GOT3 (cell line): ENCODE measurements around the gene SGK2.
"Not testable (repeated sequence)": the region's sequence is repeated elsewhere in the genome, so short reads cannot be mapped to it uniquely, and the experiment has no call there.

ENCODE experiments used
- DNase-seq: peaks from one replicate; lab custom pipeline; 2025; ENCODE audit warnings: mixed read lengths; lab: John Stamatoyannopoulos, UW

SGK2 gene

GRCh38 chr20:43563429-43563828 is 4.6 kb downstream of the SGK2 start:
- DNase-seq = no peak

GRCh38 chr20:43563991-43564390 is 5.2 kb downstream of the SGK2 start:
- no peak for DNase-seq

- no peak for DNase-seq
Measured at GRCh38 chr20:43564455-43564854, 5.6 kb downstream of the SGK2 start.

- DNase-seq = no peak
Measured at GRCh38 chr20:43564993-43565757, 6.3 kb downstream of the SGK2 start.

- no peak for DNase-seq
Measured at GRCh38 chr20:43565758-43566104, 6.9 kb downstream of the SGK2 start.

GRCh38 chr20:43567477-43567876 is 8.7 kb downstream of the SGK2 start:
- DNase-seq = no peak

- no peak for DNase-seq
Measured at GRCh38 chr20:43568706-43569105, 9.9 kb downstream of the SGK2 start.

GRCh38 chr20:43569282-43569681 is 10.5 kb downstream of the SGK2 start:
- no peak for DNase-seq

- no peak for DNase-seq
Measured at GRCh38 chr20:43570496-43570895, 11.7 kb downstream of the SGK2 start.

GRCh38 chr20:43571310-43571709 is 12.5 kb downstream of the SGK2 start:
- no peak for DNase-seq

GRCh38 chr20:43571771-43572170 is 12.9 kb downstream of the SGK2 start:
- no peak for DNase-seq

GRCh38 chr20:43572891-43573290 is 14.1 kb downstream of the SGK2 start:
- no peak for DNase-seq

GRCh38 chr20:43576108-43576507 is 17.3 kb downstream of the SGK2 start:
- no peak for DNase-seq

GRCh38 chr20:43579861-43580793 is 21.3 kb downstream of the SGK2 start:
- no peak for DNase-seq

GRCh38 chr20:43583133-43583864 is 24.5 kb downstream of the SGK2 start:
- no peak for DNase-seq

GRCh38 chr20:43583982-43584432 is 25.2 kb downstream of the SGK2 start:
- peak; percentile 69 for DNase-seq

- no peak for DNase-seq
Measured at GRCh38 chr20:43584448-43585136, 25.8 kb downstream of the SGK2 start.

GRCh38 chr20:43586641-43587040 is 27.8 kb downstream of the SGK2 start:
- DNase-seq = no peak

- not testable (repeated sequence) for DNase-seq
Measured at GRCh38 chr20:43588526-43588925, 29.7 kb downstream of the SGK2 start.

GRCh38 chr20:43590036-43590391 is 31.2 kb downstream of the SGK2 start:
- no peak for DNase-seq

GRCh38 chr20:43590392-43591303 is 31.8 kb downstream of the SGK2 start, which contains the start of gene IFT52:
Gene IFT52 (plus strand): TSS chr20:43590937. CDS start chr20:43594699, 3,762 bp downstream.
- peak; percentile 61 for DNase-seq
